NCI-H345 treated with DMSO at 0.1 percent for 48 hours (cell line): ENCODE measurements around the gene AEBP2.
"Not testable (repeated sequence)": the region's sequence is repeated elsewhere in the genome, so short reads cannot be mapped to it uniquely, and the experiment has no call there.

Experiments used
- DNase-seq: peaks from one replicate; lab custom pipeline; 2025; ENCODE audit not compliant: unreplicated experiment; lab: John Stamatoyannopoulos, UW

Gene AEBP2

GRCh38 chr12:19548834-19549233, 109.5 kb downstream of the AEBP2 start:
- no peak for DNase-seq

- no peak for DNase-seq
These were observed 111.3 kb downstream of the AEBP2 start for GRCh38 chr12:19550626-19551025.

GRCh38 chr12:19552441-19553097, 113.3 kb downstream of the AEBP2 start:
- DNase-seq = not testable (repeated sequence)

GRCh38 chr12:19553175-19553574, 113.9 kb downstream of the AEBP2 start:
- no peak for DNase-seq

- no peak for DNase-seq
These were observed 122.2 kb downstream of the AEBP2 start for GRCh38 chr12:19561411-19561961.
